ENCODE results near the gene HPCA.

- TF ChIP-seq CTCF (IDR thresholded peaks at IDR 0.05), result no peak
- no peak for TF ChIP-seq POLR2A (IDR thresholded peaks at IDR 0.05)
Measured at GRCh38 chr1:32898056-32898455, 11.8 kb downstream of the HPCA start.

Data from esophagus squamous epithelium (tissue), 4 donors.